GM19397 (cell line): Measurements from ENCODE around the gene CTSK.

ENCODE experiments used
- ATAC-seq: cut with Tn5 transposase; IDR thresholded peaks from one replicate; pipeline ENCODE4 v1.9.1; 2021; ENCODE audit warnings: mild to moderate bottlenecking, moderate library complexity; ENCODE audit not compliant: unreplicated experiment

The CTSK gene

GRCh38 chr1:150763018-150763417 is 45.0 kb downstream of the CTSK start:
- ATAC-seq = no peak

GRCh38 chr1:150762552-150762951 is 45.5 kb downstream of the CTSK start:
- ATAC-seq = no peak

- ATAC-seq = no peak
Observed at GRCh38 chr1:150761801-150762200, 46.3 kb downstream of the CTSK start.

GRCh38 chr1:150760013-150760412 is 48.0 kb downstream of the CTSK start:
- no peak for ATAC-seq

GRCh38 chr1:150753416-150753815 is 54.6 kb downstream of the CTSK start:
- no peak for ATAC-seq

GRCh38 chr1:150751443-150751842 is 56.6 kb downstream of the CTSK start:
- ATAC-seq = no peak

GRCh38 chr1:150749720-150750311 is 58.2 kb downstream of the CTSK start:
- no peak for ATAC-seq

- ATAC-seq = no peak
Observed at GRCh38 chr1:150748878-150749719, 59.0 kb downstream of the CTSK start.
